Fibroblast of lung (primary cell): Measurements from ENCODE around the gene ZNF646. TPM values are rescaled to one million over a fixed set of nuclear protein-coding genes. Genes with fewer than 3 reads are reported as not detected.

Experiments used
- DNase-seq, 2 donors: peaks; one replicate each; pipeline versions ENCODE4 v3.0.0 to v3.0.0-alpha.2; 2010; ENCODE audit warnings: low read depth in 2 of 2
- H2AFZ ChIP-seq: 2 replicates; pipeline ENCODE4 v1.5.1; 2012; ENCODE audit warnings: low read length, control low read depth, inconsistent platforms
- H3K27ac ChIP-seq: 2 replicates; pipeline ENCODE4 v1.5.1; 2011; ENCODE audit warnings: low read length, control low read depth; ENCODE audit not compliant: insufficient read depth
- H3K27me3 ChIP-seq: 2 replicates; pipeline ENCODE4 v1.5.1; 2011; ENCODE audit warnings: mild to moderate bottlenecking, low read length; ENCODE audit not compliant: control insufficient read depth, insufficient read depth
- H3K36me3 ChIP-seq: 2 replicates; pipeline ENCODE4 v1.5.1; 2011; ENCODE audit warnings: low read length; ENCODE audit not compliant: control insufficient read depth, insufficient read depth
- H3K4me1 ChIP-seq: 2 replicates; pipeline ENCODE4 v1.5.1; 2011; ENCODE audit warnings: low read length; ENCODE audit not compliant: control insufficient read depth, insufficient read depth; ENCODE audit errors: extremely low read depth
- H3K4me2 ChIP-seq: 2 replicates; pipeline ENCODE4 v1.5.1; 2011; ENCODE audit warnings: low read length, control low read depth; ENCODE audit not compliant: insufficient read depth; ENCODE audit errors: extremely low read depth
- H3K4me3 ChIP-seq, 4 experiments: fragments of 200-600 bp in 1 of 4; sonication (generic) in 1 of 4; replicated peaks in 1 of 4; 2 replicates each; pipeline ENCODE4 v1.5.1; 2011 to 2016; ENCODE audit warnings: low read length in 4 of 4, low read depth in 3 of 4, mild to moderate bottlenecking in 3 of 4, control low read depth in 2 of 4, inconsistent platforms in 1 of 4, mixed read lengths in 1 of 4; ENCODE audit not compliant: insufficient read depth in 1 of 4; ENCODE audit errors: control extremely low read depth in 1 of 4
- H3K79me2 ChIP-seq: 2 replicates; pipeline ENCODE4 v1.5.1; 2012; ENCODE audit warnings: mild to moderate bottlenecking, low read length, inconsistent platforms; ENCODE audit not compliant: control insufficient read depth, insufficient read depth
- H3K9ac ChIP-seq: 2 replicates; pipeline ENCODE4 v1.5.1; 2011; ENCODE audit warnings: mild to moderate bottlenecking, low read length, control low read depth; ENCODE audit not compliant: insufficient read depth
- H3K9me3 ChIP-seq: 2 replicates; pipeline ENCODE4 v1.5.1; 2012; ENCODE audit warnings: low read depth, low read length; ENCODE audit not compliant: control insufficient read depth, insufficient read depth
- H4K20me1 ChIP-seq: 2 replicates; pipeline ENCODE4 v1.5.1; 2011; ENCODE audit warnings: low read length; ENCODE audit not compliant: control insufficient read depth, insufficient read depth; ENCODE audit errors: extremely low read depth
- EZH2 ChIP-seq: IDR thresholded peaks from 2 replicates; pipeline ENCODE4 v1.5.1; 2012; ENCODE audit warnings: low read length, control low read depth, mild to moderate bottlenecking; ENCODE audit errors: missing control alignments
- polyA plus RNA-seq, 2 donors: library from polyadenylated mRNA; depleted of rRNA in 1 of 2; stranded (reverse) in 1 of 2; unstranded in 1 of 2; fragments of >200 nt; gene quantifications; 2 replicates each; pipeline ENCODE4 v1.2.1, GENCODE V29; 2011 to 2012; ENCODE audit warnings: missing spikeins in 1 of 2
- total RNA-seq: library from RNA; depleted of rRNA; stranded (reverse); fragments of >200 nt; gene quantifications from 2 replicates; pipeline ENCODE4 v1.2.1, GENCODE V29; 2014
- TF ChIP-seq, protein P1 (sequence below), 2 donors: IDR thresholded peaks in 1 of 2; conservative IDR thresholded peaks in 1 of 2; 1 replicate in 1 of 2; 2 replicates in 1 of 2; pipeline ENCODE4 v1.5.1; 2011 to 2012; ENCODE audit warnings: low read length in 2 of 2, control low read depth in 1 of 2, inconsistent platforms in 1 of 2, low read depth in 1 of 2, mild to moderate bottlenecking in 1 of 2

The ZNF646 gene
- total and polyA plus RNA-seq, 2 donors (not counting 1 experiment from before 2014, with no cell fraction given), result 2.6 to 13.2 TPM

DNA sequence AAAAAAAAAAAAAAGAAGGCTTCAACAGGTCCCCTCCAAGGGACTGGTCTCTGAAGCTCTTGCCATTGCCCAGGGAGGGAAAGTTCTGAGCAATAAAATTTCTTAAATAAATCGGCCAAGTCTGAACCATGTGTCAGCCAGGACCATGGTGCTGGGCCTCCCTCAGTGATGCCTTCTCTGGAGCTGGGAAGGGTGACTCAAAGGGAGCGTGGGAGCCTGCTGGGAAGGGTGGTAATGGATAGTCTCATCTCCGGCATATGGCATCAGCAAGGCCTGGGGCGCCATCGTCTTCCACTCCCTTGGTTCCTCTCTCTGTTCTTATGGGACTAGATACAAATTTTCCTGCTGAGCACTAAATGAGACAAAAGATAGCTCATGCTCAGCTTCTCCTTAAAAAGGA, 18.1 kb downstream of the ZNF646 start:
- H3K4me3 ChIP-seq, result no peak overlapping the region
- H2AFZ ChIP-seq, result no peak overlapping the region
- TF ChIP-seq, protein P1, sequence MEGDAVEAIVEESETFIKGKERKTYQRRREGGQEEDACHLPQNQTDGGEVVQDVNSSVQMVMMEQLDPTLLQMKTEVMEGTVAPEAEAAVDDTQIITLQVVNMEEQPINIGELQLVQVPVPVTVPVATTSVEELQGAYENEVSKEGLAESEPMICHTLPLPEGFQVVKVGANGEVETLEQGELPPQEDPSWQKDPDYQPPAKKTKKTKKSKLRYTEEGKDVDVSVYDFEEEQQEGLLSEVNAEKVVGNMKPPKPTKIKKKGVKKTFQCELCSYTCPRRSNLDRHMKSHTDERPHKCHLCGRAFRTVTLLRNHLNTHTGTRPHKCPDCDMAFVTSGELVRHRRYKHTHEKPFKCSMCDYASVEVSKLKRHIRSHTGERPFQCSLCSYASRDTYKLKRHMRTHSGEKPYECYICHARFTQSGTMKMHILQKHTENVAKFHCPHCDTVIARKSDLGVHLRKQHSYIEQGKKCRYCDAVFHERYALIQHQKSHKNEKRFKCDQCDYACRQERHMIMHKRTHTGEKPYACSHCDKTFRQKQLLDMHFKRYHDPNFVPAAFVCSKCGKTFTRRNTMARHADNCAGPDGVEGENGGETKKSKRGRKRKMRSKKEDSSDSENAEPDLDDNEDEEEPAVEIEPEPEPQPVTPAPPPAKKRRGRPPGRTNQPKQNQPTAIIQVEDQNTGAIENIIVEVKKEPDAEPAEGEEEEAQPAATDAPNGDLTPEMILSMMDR (conservative IDR thresholded peaks at IDR 0.05 in 1 of 2, IDR thresholded peaks at IDR 0.05 in 1 of 2; ENCODE audit: low read depth in 1 of 2, low read length in 2 of 2), result no peak
- no peak for TF ChIP-seq EZH2
- peaks cover 11% of the 10 kb centered on the region for H3K36me3 ChIP-seq
- H3K9me3 ChIP-seq, result no peaks in the 10 kb centered on the region
- no peak overlapping the region for H3K27ac ChIP-seq
- DNase-seq, result peak in 1 of 2 donors; percentile 35
- H3K27me3 ChIP-seq, result no peaks in the 10 kb centered on the region
- H4K20me1 ChIP-seq, result no peaks in the 10 kb centered on the region
- H3K4me2 ChIP-seq, result no peak overlapping the region
- H3K4me1 ChIP-seq, result peaks cover 3% of the 10 kb centered on the region
- no peak overlapping the region for H3K9ac ChIP-seq
- peaks cover 21% of the 10 kb centered on the region for H3K79me2 ChIP-seq

DNA sequence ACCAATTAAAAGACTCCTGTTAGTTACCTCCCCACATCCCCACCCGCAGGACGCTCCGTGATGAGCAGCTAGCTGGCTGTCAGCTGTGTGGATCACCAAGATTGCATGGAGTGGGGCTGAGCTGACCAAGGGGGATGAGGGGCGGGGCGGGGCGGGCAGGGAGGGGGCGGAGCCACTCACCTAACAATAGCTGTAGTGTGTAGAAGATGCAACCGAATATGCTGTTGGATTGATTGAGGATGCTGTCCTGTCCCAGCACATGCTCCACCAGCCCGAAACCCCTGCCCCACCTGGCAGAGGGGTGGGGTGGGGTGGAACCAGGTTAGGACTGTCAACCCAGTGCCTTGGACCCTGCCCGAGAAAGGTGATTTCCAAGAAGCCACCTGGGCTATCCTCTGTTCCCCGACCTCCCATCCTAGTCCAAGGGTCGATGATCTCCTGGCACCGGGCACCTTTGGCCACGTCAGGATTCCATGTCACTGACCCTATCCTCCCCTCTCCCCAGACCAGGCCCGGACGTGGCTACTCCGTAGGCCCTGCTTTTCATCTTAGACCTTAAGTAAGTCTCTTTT, 19.0 kb downstream of the ZNF646 start:
- peak in 1 of 2 donors; percentile 41 for DNase-seq
- no peaks in the 10 kb centered on the region for H3K27me3 ChIP-seq
- no peak overlapping the region for H2AFZ ChIP-seq
- peak overlapping the region; percentile 96 for H3K4me2 ChIP-seq
- TF ChIP-seq, protein P1 (conservative IDR thresholded peaks at IDR 0.05 in 1 of 2, IDR thresholded peaks at IDR 0.05 in 1 of 2; ENCODE audit: low read depth in 1 of 2, low read length in 2 of 2), result no peak
- no peak for TF ChIP-seq EZH2
- H3K36me3 ChIP-seq, result peaks cover 10% of the 10 kb centered on the region
- H3K9me3 ChIP-seq, result no peaks in the 10 kb centered on the region
- no peak overlapping the region for H3K9ac ChIP-seq
- peaks cover 21% of the 10 kb centered on the region for H3K79me2 ChIP-seq
- peak overlapping the region; percentile 57 to 99 (median 86) for H3K4me3 ChIP-seq
- H3K4me1 ChIP-seq, result peaks cover 3% of the 10 kb centered on the region
- no peak overlapping the region for H3K27ac ChIP-seq
- H4K20me1 ChIP-seq, result no peaks in the 10 kb centered on the region

GRCh38 chr16:31094088-31094423, 19.8 kb downstream of the ZNF646 start:
- TF ChIP-seq, protein P1 (conservative IDR thresholded peaks at IDR 0.05 in 1 of 2, IDR thresholded peaks at IDR 0.05 in 1 of 2; ENCODE audit: low read depth in 1 of 2, low read length in 2 of 2), result no peak
- H3K36me3 ChIP-seq, result peaks cover 8% of the 10 kb centered on the region
- H3K4me2 ChIP-seq, result peak overlapping the region; percentile 97
- peak overlapping the region; percentile 78 for H3K27ac ChIP-seq
- peaks cover 21% of the 10 kb centered on the region for H3K79me2 ChIP-seq
- peak in 1 of 2 donors; percentile 7 for DNase-seq
- H3K9ac ChIP-seq, result peak overlapping the region; percentile 84
- H4K20me1 ChIP-seq, result no peaks in the 10 kb centered on the region
- peak overlapping the region; percentile 85 to 99 (median 90) for H3K4me3 ChIP-seq
- H3K4me1 ChIP-seq, result peaks cover 3% of the 10 kb centered on the region
- peak overlapping the region; percentile 85 for H2AFZ ChIP-seq
- H3K9me3 ChIP-seq, result no peaks in the 10 kb centered on the region
- H3K27me3 ChIP-seq, result no peaks in the 10 kb centered on the region
